Measurements from ENCODE around the gene TMCO6. TPM values are rescaled to one million over a fixed set of nuclear protein-coding genes. Genes with fewer than 3 reads are reported as not detected.
A peak's percentile ranks its signal among the peaks of the same experiment; 100 is the strongest.
"Not testable (repeated sequence)": the region's sequence is repeated elsewhere in the genome, so short reads cannot be mapped to it uniquely, and the experiment has no call there.

TMCO6 gene
- total RNA-seq, result 35.6 and 66.8 TPM in 2 replicates

GRCh38 chr5:140639148-140639981 lies at the start of gene TMCO6:
Gene TMCO6 (plus strand): TSS chr5:140639451. CDS start chr5:140639528, 77 bp downstream.
- peak; percentile 50 for TF ChIP-seq CTCF (IDR thresholded peaks at IDR 0.05; ENCODE audit: insufficient read depth, low read length, poor library complexity, severe bottlenecking)
- Histone ChIP-seq H3K27me3 (ENCODE audit: control insufficient read depth, insufficient read depth, low read length) (no peaks in the 10 kb centered on the region), H3K36me3 (ENCODE audit: control insufficient read depth, insufficient read depth, low read length) (peaks cover 2% of the 10 kb centered on the region), H3K4me3 (ENCODE audit: low read depth, low read length) (peak within 1 kb of the TSS; percentile 71)
- DNase-seq (ENCODE audit: low read depth), result peak; percentile 72

DNA sequence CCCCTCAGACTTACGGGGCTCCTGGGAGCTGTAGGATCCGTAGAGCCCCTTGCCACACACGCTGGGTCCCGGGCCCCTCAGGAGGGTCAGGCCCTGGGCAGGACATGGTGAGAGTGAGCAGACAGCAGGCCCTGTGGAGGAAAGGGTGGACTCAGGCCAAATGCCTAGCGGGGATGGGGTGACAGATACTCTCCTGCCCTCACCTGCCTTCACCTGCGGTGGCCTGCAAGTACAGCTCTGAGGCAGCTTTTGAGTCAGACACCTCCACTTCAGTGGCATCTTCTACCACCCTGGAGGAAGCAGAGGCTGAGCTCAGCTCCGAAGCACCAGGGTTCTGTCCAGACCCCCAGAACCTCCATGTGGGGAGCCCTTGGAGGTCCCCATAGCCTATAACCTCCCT lies 48.4 kb upstream of the TMCO6 start:
- TF ChIP-seq CTCF (IDR thresholded peaks at IDR 0.05; ENCODE audit: insufficient read depth, low read length, poor library complexity, severe bottlenecking), result no peak
- DNase-seq (ENCODE audit: low read depth), result no peak
- H3K27me3 ChIP-seq (ENCODE audit: control insufficient read depth, insufficient read depth, low read length), result no peaks in the 10 kb centered on the region
- H3K4me3 ChIP-seq (ENCODE audit: low read depth, low read length), result no peak overlapping the region
- no peaks in the 10 kb centered on the region for H3K36me3 ChIP-seq (ENCODE audit: control insufficient read depth, insufficient read depth, low read length)

- Histone ChIP-seq H3K27me3 (ENCODE audit: control insufficient read depth, insufficient read depth, low read length) (no peaks in the 10 kb centered on the region), H3K4me3 (ENCODE audit: low read depth, low read length) (no peak overlapping the region), H3K36me3 (ENCODE audit: control insufficient read depth, insufficient read depth, low read length) (no peaks in the 10 kb centered on the region)
- DNase-seq (ENCODE audit: low read depth), result no peak
- TF ChIP-seq CTCF (IDR thresholded peaks at IDR 0.05; ENCODE audit: insufficient read depth, low read length, poor library complexity, severe bottlenecking), result no peak
These were observed 47.4 kb upstream of the TMCO6 start for GRCh38 chr5:140591747-140592372.

- not testable (repeated sequence) for H3K4me3 ChIP-seq (ENCODE audit: low read depth, low read length); H3K27me3 ChIP-seq (ENCODE audit: control insufficient read depth, insufficient read depth, low read length); H3K36me3 ChIP-seq (ENCODE audit: control insufficient read depth, insufficient read depth, low read length); DNase-seq (ENCODE audit: low read depth)
These were observed 46.2 kb upstream of the TMCO6 start for GRCh38 chr5:140593070-140593469.

DNA sequence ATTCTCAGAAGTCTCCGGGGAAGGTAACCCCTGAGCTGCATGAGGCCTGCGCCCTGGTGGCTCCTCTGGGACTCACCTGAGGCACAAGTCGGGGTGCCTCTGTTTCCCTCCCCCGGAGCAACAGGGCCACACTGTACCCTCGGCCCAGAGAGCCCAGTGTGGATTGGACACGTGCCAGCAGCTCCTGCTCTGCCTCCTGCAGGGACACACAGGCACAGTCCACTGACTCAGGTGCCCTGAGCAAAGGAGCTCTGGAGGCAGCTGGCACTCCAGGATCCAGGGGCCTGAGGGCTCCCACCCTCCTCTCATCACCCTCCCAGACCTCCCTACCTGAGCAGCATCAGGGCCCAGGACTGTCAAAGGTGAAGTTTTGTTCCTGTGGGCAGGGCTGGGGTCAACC lies 45.1 kb upstream of the TMCO6 start:
- no peaks in the 10 kb centered on the region for H3K36me3 ChIP-seq (ENCODE audit: control insufficient read depth, insufficient read depth, low read length)
- H3K27me3 ChIP-seq (ENCODE audit: control insufficient read depth, insufficient read depth, low read length), result no peaks in the 10 kb centered on the region
- H3K4me3 ChIP-seq (ENCODE audit: low read depth, low read length), result no peak overlapping the region
- no peak for DNase-seq (ENCODE audit: low read depth)
- TF ChIP-seq CTCF (IDR thresholded peaks at IDR 0.05; ENCODE audit: insufficient read depth, low read length, poor library complexity, severe bottlenecking), result no peak

DNA sequence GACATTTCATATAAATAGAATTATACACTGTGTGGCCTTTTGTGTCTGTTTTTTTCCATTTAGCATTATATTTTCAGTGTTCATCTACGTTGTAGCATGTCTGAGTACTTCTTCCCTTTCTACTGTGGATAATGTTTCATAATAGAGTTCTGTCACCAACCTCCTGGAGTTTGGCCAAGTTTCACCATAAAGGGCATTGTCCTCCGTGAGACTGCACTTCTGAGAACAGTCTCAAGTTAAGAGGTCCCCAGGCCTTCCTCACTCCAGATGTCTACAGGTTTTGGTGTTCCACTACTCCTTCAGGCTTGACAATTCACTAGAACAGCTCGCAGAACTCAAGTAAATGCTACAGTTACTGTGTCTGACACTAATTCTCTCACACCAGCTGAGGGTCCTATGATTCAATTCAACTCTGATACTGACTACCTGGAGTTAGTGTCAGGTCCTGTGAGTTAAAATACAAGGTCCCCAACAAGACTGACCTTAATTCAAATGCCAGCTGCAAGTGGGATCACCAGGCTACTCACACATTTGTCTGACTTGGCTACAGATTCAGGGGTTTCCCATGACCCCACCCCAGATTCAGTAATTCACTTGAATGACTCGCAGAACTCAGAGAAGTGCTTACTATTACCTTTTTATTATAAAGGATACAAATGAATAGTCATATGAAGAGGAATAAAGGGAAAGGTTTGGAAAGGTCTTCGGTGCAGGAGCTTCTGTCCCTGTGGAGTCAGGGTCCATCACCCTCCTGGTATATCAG lies 43.5 kb upstream of the TMCO6 start:
- TF ChIP-seq CTCF (IDR thresholded peaks at IDR 0.05; ENCODE audit: insufficient read depth, low read length, poor library complexity, severe bottlenecking), result no peak
- Histone ChIP-seq H3K27me3 (ENCODE audit: control insufficient read depth, insufficient read depth, low read length) (no peaks in the 10 kb centered on the region), H3K36me3 (ENCODE audit: control insufficient read depth, insufficient read depth, low read length) (no peaks in the 10 kb centered on the region), H3K4me3 (ENCODE audit: low read depth, low read length) (no peak overlapping the region)
- no peak for DNase-seq (ENCODE audit: low read depth)

All from kidney epithelial cell (primary cell).